Adrenal gland (tissue), 5 donors: ENCODE results near the gene GIMAP5.

Source experiments
- POLR2A ChIP-seq, 2 donors: fragments of 450-650 bp; IDR thresholded peaks; one replicate each; pipeline ENCODE4 v1.6.1; 2017; ENCODE audit warnings: antibody characterized with exemption in 2 of 2, mild to moderate bottlenecking in 2 of 2, moderate library complexity in 1 of 2
- TF ChIP-seq, protein P1 (sequence below), 6 experiments: fragments of 450-650 bp in 4 of 6; fragments of 200-600 bp in 2 of 6; sonication (generic) in 1 of 6; IDR thresholded peaks; 1 replicate in 5 of 6; 2 replicates in 1 of 6; pipeline versions ENCODE4 v1.5.1 to v1.8.0; 2016 to 2021; ENCODE audit warnings: antibody characterized with exemption in 6 of 6, mild to moderate bottlenecking in 2 of 6, moderate library complexity in 1 of 6
- donor health status: DM: no; HTN: no; CAD: no.

DNA sequence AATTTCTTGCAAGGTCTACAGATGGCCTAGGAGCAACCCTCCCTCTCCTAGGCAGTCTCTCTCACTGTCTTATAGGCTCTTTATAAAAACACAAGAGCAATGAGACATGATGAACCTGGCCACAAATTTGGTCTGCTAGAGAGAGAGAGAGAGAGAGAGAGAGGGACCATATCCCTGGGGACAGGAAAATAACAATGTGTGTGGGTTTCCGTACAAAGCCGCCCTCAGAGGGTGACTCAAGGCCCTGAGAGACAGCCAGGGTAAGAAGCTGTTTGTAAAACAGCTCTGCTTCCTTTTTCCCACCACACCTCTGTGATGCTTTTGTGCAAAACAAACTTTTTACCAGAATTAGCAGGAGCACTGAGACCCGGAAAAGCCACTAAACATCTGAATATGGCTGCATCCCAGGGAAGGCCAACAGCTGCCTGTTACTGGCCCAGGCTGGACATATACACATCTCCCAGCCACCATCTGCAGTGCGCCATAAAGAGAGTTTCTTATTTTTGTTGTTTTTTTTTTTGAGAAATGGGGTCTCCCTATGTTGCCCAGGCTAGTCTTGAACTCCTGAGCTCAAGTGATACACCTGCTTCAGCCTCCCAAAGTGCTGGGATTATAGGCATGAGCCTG is 18.4 kb downstream of the GIMAP5 start:
- TF ChIP-seq, protein P1, sequence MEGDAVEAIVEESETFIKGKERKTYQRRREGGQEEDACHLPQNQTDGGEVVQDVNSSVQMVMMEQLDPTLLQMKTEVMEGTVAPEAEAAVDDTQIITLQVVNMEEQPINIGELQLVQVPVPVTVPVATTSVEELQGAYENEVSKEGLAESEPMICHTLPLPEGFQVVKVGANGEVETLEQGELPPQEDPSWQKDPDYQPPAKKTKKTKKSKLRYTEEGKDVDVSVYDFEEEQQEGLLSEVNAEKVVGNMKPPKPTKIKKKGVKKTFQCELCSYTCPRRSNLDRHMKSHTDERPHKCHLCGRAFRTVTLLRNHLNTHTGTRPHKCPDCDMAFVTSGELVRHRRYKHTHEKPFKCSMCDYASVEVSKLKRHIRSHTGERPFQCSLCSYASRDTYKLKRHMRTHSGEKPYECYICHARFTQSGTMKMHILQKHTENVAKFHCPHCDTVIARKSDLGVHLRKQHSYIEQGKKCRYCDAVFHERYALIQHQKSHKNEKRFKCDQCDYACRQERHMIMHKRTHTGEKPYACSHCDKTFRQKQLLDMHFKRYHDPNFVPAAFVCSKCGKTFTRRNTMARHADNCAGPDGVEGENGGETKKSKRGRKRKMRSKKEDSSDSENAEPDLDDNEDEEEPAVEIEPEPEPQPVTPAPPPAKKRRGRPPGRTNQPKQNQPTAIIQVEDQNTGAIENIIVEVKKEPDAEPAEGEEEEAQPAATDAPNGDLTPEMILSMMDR (IDR thresholded peaks at IDR 0.05) = no peak
- no peak for TF ChIP-seq POLR2A (IDR thresholded peaks at IDR 0.05)
